Epidermal melanocyte (primary cell): ENCODE results near the gene TGDS.
"Not testable (repeated sequence)": the region's sequence is repeated elsewhere in the genome, so short reads cannot be mapped to it uniquely, and the experiment has no call there.

Experiments
- DNase-seq: peaks from one replicate; pipeline ENCODE4 v3.0.0; 2011; ENCODE audit warnings: low spot score; ENCODE audit not compliant: insufficient read length

The TGDS gene, protein sequence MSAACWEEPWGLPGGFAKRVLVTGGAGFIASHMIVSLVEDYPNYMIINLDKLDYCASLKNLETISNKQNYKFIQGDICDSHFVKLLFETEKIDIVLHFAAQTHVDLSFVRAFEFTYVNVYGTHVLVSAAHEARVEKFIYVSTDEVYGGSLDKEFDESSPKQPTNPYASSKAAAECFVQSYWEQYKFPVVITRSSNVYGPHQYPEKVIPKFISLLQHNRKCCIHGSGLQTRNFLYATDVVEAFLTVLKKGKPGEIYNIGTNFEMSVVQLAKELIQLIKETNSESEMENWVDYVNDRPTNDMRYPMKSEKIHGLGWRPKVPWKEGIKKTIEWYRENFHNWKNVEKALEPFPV

GRCh38 chr13:94595950-94596574 lies at the start of gene TGDS:
Gene TGDS (minus strand): TSS chr13:94596152. CDS start chr13:94596136, 16 bp downstream.
- DNase-seq: peak; percentile 87

DNA sequence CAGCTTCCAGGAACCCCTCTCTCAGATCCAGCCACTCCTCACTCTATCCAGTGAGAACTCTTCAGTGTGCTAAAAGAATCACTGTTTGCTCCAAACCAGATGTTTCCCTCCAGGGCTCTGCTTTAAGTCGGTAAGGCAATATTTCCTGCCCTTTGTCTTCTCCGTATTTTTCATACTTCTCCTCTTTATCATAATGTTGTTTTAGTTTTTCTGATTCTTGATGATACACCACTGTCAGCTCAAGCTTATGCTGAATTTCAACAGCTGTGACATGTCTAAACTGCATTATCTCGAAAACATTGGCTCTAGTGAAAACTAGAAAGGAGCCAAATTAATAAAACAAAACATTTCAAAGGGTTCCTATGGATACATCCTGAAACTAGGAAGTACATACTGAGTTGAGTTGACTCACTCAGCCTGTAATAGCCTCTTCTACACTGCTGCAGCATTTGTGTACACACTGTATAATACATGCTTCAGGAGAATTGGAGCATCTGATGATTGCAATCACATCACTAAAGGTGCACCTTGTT lies 45.5 kb upstream of the TGDS start:
- DNase-seq: peak; percentile 29

DNA sequence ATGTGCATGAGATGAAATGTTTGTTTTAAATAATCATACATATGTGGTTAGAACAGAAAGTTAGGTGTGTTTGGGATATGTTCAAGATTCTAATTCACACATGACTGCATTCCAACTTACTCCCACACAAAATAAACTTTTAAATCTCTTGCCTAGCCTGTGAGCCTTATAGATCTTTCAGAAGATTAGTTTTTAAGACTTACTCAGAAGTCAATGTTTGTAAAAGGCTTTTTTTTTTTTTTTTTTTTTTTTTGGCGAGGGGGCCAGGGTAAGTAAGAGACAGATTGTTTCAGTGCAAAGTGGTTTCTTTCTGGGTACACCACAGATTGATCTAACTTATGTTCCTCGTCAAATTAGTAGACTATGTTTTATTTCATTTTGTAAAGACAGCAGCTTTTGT lies 44.8 kb upstream of the TGDS start:
- DNase-seq: no peak

- not testable (repeated sequence) for DNase-seq
Observed at GRCh38 chr13:94637677-94638076, 41.7 kb upstream of the TGDS start.

- no peak for DNase-seq
Observed at GRCh38 chr13:94636942-94637578, 41.1 kb upstream of the TGDS start.

- DNase-seq: not testable (repeated sequence)
Observed at GRCh38 chr13:94636096-94636495, 40.1 kb upstream of the TGDS start.

DNA sequence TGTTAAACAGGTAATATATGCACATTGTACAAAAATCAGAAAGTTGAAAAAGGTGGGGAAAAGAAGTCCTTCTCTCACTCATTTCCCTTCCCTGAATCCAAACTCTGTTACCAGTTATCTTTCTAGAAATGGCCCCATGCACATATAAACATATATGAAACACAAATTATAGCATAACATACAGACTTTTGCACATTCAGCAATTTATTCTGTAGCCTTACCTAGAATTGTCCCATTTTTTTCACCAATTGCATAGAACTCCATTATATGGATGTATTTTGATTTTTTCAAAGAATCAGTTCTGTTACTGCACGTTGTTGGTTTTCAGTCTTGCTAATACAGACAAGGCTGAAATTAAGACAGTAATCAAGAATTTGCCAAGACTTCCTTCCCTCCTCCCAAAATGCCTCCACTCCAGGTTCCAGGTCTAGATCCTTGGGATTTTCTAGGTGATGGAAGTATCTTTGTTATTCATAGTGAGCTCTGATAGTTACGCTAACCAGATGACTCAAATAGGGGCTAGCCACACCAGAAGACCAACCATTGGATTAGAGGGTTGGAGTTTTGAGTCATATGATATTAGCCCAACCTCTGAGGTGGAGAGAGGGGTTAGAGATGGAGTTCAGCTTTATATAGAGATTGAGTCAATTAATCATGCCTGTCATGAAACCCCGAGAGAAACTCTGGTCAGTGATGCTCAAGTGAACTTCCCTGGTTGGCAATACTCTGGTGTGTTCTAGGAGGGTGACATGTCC lies 36.5 kb upstream of the TGDS start:
- no peak for DNase-seq

- no peak for DNase-seq
Observed at GRCh38 chr13:94630858-94631257, 34.9 kb upstream of the TGDS start.

- no peak for DNase-seq
Observed at GRCh38 chr13:94623316-94623715, 27.4 kb upstream of the TGDS start.

DNA sequence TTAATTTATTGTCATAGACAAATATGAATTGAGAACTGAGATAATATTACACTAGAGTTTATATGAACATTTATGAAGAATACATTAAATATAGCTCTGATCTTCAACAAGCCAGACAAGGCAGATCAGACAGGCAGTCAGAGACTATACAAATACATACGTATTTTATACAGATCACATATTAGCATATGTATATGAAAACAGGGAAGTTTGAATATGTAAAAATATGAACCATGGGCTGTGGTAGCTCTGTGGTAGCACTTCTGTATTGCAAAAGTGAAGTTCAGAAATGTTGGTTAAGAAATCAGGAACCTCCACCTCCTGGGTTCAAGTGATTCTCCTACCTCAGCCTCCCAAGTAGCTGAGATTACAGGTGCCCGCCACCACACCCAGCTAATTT lies 26.4 kb upstream of the TGDS start:
- DNase-seq: no peak

- no peak for DNase-seq
Observed at GRCh38 chr13:94620286-94620896, 24.4 kb upstream of the TGDS start.

DNA sequence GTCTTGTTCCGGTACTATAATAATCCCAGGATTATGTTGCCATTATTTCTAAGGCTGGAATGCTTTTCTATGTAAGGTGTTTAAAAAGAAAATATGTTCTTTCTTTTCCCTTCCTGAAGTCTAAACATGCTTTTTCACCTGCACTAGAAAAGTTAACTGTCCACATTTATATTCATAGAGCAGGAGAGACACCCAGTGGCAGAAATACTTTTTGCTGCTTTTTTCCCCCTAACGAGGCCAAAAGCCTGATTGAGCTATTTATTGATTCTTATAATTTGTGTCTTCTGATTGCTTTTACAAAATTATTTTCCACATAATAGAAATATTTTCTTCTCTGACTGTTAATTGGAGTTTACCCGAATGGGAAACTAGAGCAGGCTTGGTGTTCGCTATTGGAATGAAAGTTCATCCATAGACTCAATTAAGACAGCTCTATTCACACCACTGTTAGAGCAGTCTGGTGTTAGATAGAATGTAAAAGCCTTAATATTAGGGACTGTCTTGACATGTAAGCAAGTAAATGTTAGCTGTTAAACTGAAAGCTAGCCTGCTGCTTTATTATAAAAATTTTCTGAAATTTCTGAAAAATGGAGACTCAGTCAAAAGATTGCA lies 21.5 kb upstream of the TGDS start:
- no peak for DNase-seq

DNA sequence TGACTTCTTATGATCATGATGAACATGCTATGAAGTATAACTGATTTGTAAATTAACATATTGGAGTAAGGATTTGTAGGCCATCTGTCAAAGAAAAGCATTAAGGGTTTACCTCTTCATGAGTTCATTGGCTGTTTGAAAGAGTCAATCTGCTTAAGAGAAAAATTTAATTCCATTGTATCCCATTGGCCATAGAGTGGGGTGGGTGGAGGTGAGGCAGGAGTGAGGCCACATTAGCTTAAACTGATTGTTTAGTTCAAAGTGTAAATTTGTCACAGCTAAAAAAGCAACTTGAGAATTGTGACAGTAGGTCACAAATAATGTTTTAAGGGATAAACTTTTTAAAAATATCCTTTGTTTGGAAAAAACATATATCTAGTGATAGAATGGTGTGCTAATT lies 17.1 kb upstream of the TGDS start:
- DNase-seq: no peak

DNA sequence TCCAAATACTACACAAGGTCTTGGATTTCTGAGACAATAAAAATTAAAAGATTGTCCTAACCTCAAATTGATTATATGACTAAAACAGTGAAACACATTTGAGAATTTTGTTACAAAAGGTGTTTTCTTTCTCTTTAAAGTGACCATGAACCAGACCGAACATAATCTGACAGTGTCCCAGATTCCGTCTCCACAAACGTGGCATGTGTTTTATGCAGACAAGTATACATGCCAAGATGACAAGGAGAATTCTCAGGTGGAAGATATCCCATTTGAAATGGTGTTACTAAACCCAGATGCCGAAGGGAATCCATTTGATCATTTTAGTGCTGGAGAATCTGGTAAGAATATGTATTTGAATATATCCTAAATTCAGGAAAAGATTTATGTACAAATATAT lies 16.1 kb upstream of the TGDS start:
- no peak for DNase-seq

DNA sequence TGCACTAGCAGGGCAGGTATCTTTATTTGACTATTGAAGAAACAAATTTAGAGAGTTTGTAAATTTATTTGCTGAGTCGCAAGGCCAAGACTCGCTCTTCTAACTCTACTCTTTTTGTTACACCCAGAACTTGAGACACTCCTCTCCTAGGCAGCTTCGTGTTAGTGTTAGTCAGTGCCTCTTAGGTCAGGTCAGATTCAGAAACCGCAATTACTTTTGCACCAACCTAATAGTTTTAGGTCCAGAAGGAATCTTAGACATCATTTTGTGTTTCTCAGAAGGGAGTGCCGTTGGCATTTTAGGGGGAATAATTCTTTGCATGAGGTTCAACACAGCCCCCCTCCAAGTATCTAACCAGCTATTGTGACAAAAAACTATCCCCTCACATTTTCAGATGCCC lies 14.5 kb upstream of the TGDS start:
- no peak for DNase-seq

DNA sequence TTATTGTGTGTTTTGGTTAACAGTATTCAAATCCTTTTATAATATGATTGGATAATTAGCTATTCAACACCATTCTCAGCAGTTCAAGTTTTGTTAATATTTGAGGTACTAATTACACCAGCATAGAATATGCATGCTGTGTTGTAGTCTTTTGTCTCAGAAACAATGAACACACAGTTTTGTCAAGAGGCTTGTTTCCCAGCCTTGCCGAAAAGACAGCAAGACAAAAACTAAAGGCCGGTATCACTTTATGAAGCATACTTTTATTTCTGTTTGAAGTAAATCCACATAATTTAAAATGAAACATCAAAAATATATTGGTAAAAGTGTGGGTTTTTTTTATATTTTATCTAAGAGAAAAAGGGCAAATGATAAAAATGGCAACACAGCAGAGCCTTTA lies 13.2 kb upstream of the TGDS start:
- DNase-seq: no peak

DNA sequence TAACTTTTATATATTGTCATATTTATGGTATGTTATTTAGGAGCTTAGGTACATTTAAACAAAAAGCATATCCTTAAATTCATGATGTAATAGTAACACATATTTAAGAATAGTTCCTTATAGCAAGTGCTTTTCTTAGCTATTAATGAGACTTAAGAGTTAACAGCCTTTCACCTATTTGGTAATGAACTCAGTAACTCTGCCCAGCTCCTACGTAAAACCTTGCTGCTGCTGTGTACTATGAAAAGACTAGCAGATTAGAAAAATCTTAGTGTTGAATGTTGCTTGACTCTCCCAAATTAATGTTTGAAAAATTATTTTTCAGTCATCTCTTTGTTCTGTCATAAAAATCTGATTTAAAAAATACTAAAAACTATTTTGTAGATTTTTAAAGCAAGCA lies 12.6 kb upstream of the TGDS start:
- DNase-seq: no peak

- no peak for DNase-seq
Observed at GRCh38 chr13:94607939-94608338, 12.0 kb upstream of the TGDS start.

GRCh38 chr13:94607056-94607455 lies 11.1 kb upstream of the TGDS start:
- DNase-seq: no peak

GRCh38 chr13:94602467-94602866 lies 6.5 kb upstream of the TGDS start:
- DNase-seq: no peak
